Measurements from ENCODE around the gene ELK4.

The ELK4 gene

GRCh38 chr1:205588636-205589035, 43.2 kb downstream of the ELK4 start:
- no peaks in the 10 kb centered on the region for H3K79me2 ChIP-seq (ENCODE audit: control insufficient read depth, insufficient read depth, low read length)

GRCh38 chr1:205587581-205587980, 44.2 kb downstream of the ELK4 start:
- Histone ChIP-seq H3K27me3 (ENCODE audit: insufficient read depth, low read length, poor library complexity) (no peaks in the 10 kb centered on the region), H3K23ac (ENCODE audit: low read length) (no peak overlapping the region), H3K36me3 (ENCODE audit: control insufficient read depth, insufficient read depth, low read length) (no peaks in the 10 kb centered on the region), H2AK5ac (ENCODE audit: low read length) (no peak overlapping the region), H3K4ac (ENCODE audit: low read depth, low read length) (no peak overlapping the region), H4K8ac (ENCODE audit: low read depth, low read length) (no peak overlapping the region), H2BK120ac (ENCODE audit: low read depth, low read length) (no peak overlapping the region), H3K79me2 (ENCODE audit: control insufficient read depth, insufficient read depth, low read length) (no peaks in the 10 kb centered on the region), H2BK15ac (replicated peaks; ENCODE audit: low read depth) (no peak overlapping the region), H3K4me1 (ENCODE audit: control insufficient read depth, low read depth, low read length) (no peaks in the 10 kb centered on the region), H3K4me2 (ENCODE audit: low read length) (no peak overlapping the region), H3K4me3 (ENCODE audit: low read length) (no peak overlapping the region), H3K9ac (ENCODE audit: low read length) (no peak overlapping the region), H2BK5ac (ENCODE audit: low read length) (no peak overlapping the region), H3K18ac (ENCODE audit: low read length) (no peak overlapping the region), H4K5ac (ENCODE audit: low read length) (no peak overlapping the region), H3K27ac (ENCODE audit: low read depth, low read length) (no peak overlapping the region), H3K79me1 (ENCODE audit: low read length) (no peaks in the 10 kb centered on the region), H3K56ac (ENCODE audit: low read length) (peak overlapping the region; percentile 15)
- no peak for DNase-seq
- no CpG with 5 or more reads among the region's 4 CpGs for WGBS (ENCODE audit: extremely low coverage, insufficient coverage, low lambda C conversion rate)

More at GRCh38 chr1:205588636-205589035, 43.2 kb downstream of the ELK4 start:
- Histone ChIP-seq H4K5ac (ENCODE audit: low read length) (no peak overlapping the region), H3K18ac (ENCODE audit: low read length) (no peak overlapping the region), H3K4me1 (ENCODE audit: control insufficient read depth, low read depth, low read length) (no peaks in the 10 kb centered on the region), H3K36me3 (ENCODE audit: control insufficient read depth, insufficient read depth, low read length) (no peaks in the 10 kb centered on the region), H3K4me2 (ENCODE audit: low read length) (no peak overlapping the region), H2BK120ac (ENCODE audit: low read depth, low read length) (no peak overlapping the region), H3K4me3 (ENCODE audit: low read length) (no peak overlapping the region), H2AK5ac (ENCODE audit: low read length) (no peak overlapping the region), H3K56ac (ENCODE audit: low read length) (no peak overlapping the region), H3K9ac (ENCODE audit: low read length) (no peak overlapping the region), H3K23ac (ENCODE audit: low read length) (no peak overlapping the region), H3K27me3 (ENCODE audit: insufficient read depth, low read length, poor library complexity) (no peaks in the 10 kb centered on the region), H2BK15ac (replicated peaks; ENCODE audit: low read depth) (no peak overlapping the region), H4K8ac (ENCODE audit: low read depth, low read length) (no peak overlapping the region), H3K79me1 (ENCODE audit: low read length) (no peaks in the 10 kb centered on the region), H3K27ac (ENCODE audit: low read depth, low read length) (no peak overlapping the region), H3K4ac (ENCODE audit: low read depth, low read length) (no peak overlapping the region), H2BK5ac (ENCODE audit: low read length) (no peak overlapping the region)
- DNase-seq: peak; percentile 72
- no CpG with 5 or more reads among the region's 6 CpGs for WGBS (ENCODE audit: extremely low coverage, insufficient coverage, low lambda C conversion rate)

GRCh38 chr1:205585835-205586785, 45.7 kb downstream of the ELK4 start:
- H4K8ac ChIP-seq (ENCODE audit: low read depth, low read length): no peak overlapping the region
- H3K79me1 ChIP-seq (ENCODE audit: low read length): no peaks in the 10 kb centered on the region
- no peak overlapping the region for H3K56ac ChIP-seq (ENCODE audit: low read length)
- no peaks in the 10 kb centered on the region for H3K27me3 ChIP-seq (ENCODE audit: insufficient read depth, low read length, poor library complexity)
- no peak overlapping the region for H2BK5ac ChIP-seq (ENCODE audit: low read length)
- no peak overlapping the region for H3K4me3 ChIP-seq (ENCODE audit: low read length)
- no peaks in the 10 kb centered on the region for H3K36me3 ChIP-seq (ENCODE audit: control insufficient read depth, insufficient read depth, low read length)
- H2BK120ac ChIP-seq (ENCODE audit: low read depth, low read length): no peak overlapping the region
- DNase-seq: no peak
- no peak overlapping the region for H3K9ac ChIP-seq (ENCODE audit: low read length)
- no peak overlapping the region for H3K18ac ChIP-seq (ENCODE audit: low read length)
- H2AK5ac ChIP-seq (ENCODE audit: low read length): no peak overlapping the region
- H3K4me2 ChIP-seq (ENCODE audit: low read length): no peak overlapping the region
- no peaks in the 10 kb centered on the region for H3K4me1 ChIP-seq (ENCODE audit: control insufficient read depth, low read depth, low read length)
- no peak overlapping the region for H3K4ac ChIP-seq (ENCODE audit: low read depth, low read length)
- H3K27ac ChIP-seq (ENCODE audit: low read depth, low read length): no peak overlapping the region
- no peak overlapping the region for H2BK15ac ChIP-seq (replicated peaks; ENCODE audit: low read depth)
- H3K23ac ChIP-seq (ENCODE audit: low read length): no peak overlapping the region
- WGBS (ENCODE audit: extremely low coverage, insufficient coverage, low lambda C conversion rate): no CpG with 5 or more reads among the region's 13 CpGs
- H4K5ac ChIP-seq (ENCODE audit: low read length): no peak overlapping the region
- no peaks in the 10 kb centered on the region for H3K79me2 ChIP-seq (ENCODE audit: control insufficient read depth, insufficient read depth, low read length)

- H3K9ac ChIP-seq (ENCODE audit: low read length): no peak overlapping the region
- H3K4ac ChIP-seq (ENCODE audit: low read depth, low read length): no peak overlapping the region
- no peak overlapping the region for H2BK120ac ChIP-seq (ENCODE audit: low read depth, low read length)
- no peaks in the 10 kb centered on the region for H3K36me3 ChIP-seq (ENCODE audit: control insufficient read depth, insufficient read depth, low read length)
- no peak overlapping the region for H3K56ac ChIP-seq (ENCODE audit: low read length)
- no peak overlapping the region for H2BK15ac ChIP-seq (replicated peaks; ENCODE audit: low read depth)
- no peak overlapping the region for H3K4me3 ChIP-seq (ENCODE audit: low read length)
- H3K79me1 ChIP-seq (ENCODE audit: low read length): no peaks in the 10 kb centered on the region
- no peak overlapping the region for H4K8ac ChIP-seq (ENCODE audit: low read depth, low read length)
- DNase-seq: no peak
- no peak overlapping the region for H2BK5ac ChIP-seq (ENCODE audit: low read length)
- WGBS (ENCODE audit: extremely low coverage, insufficient coverage, low lambda C conversion rate): no CpG with 5 or more reads among the region's 6 CpGs
- no peaks in the 10 kb centered on the region for H3K4me1 ChIP-seq (ENCODE audit: control insufficient read depth, low read depth, low read length)
- H3K27ac ChIP-seq (ENCODE audit: low read depth, low read length): no peak overlapping the region
- H2AK5ac ChIP-seq (ENCODE audit: low read length): no peak overlapping the region
- H3K79me2 ChIP-seq (ENCODE audit: control insufficient read depth, insufficient read depth, low read length): no peaks in the 10 kb centered on the region
- no peak overlapping the region for H3K23ac ChIP-seq (ENCODE audit: low read length)
- no peaks in the 10 kb centered on the region for H3K27me3 ChIP-seq (ENCODE audit: insufficient read depth, low read length, poor library complexity)
- H3K4me2 ChIP-seq (ENCODE audit: low read length): no peak overlapping the region
- H3K18ac ChIP-seq (ENCODE audit: low read length): no peak overlapping the region
- no peak overlapping the region for H4K5ac ChIP-seq (ENCODE audit: low read length)
Measured at GRCh38 chr1:205585169-205585834, 46.5 kb downstream of the ELK4 start.

- Histone ChIP-seq H2BK15ac (replicated peaks; ENCODE audit: low read depth) (no peak overlapping the region), H3K4ac (ENCODE audit: low read depth, low read length) (no peak overlapping the region), H2BK120ac (ENCODE audit: low read depth, low read length) (no peak overlapping the region), H3K23ac (ENCODE audit: low read length) (no peak overlapping the region), H3K4me1 (ENCODE audit: control insufficient read depth, low read depth, low read length) (no peaks in the 10 kb centered on the region), H3K36me3 (ENCODE audit: control insufficient read depth, insufficient read depth, low read length) (no peaks in the 10 kb centered on the region), H3K4me2 (ENCODE audit: low read length) (no peak overlapping the region), H3K9ac (ENCODE audit: low read length) (no peak overlapping the region), H3K4me3 (ENCODE audit: low read length) (no peak overlapping the region), H2AK5ac (ENCODE audit: low read length) (no peak overlapping the region), H3K56ac (ENCODE audit: low read length) (no peak overlapping the region), H3K27me3 (ENCODE audit: insufficient read depth, low read length, poor library complexity) (no peaks in the 10 kb centered on the region), H3K18ac (ENCODE audit: low read length) (no peak overlapping the region), H3K79me1 (ENCODE audit: low read length) (no peaks in the 10 kb centered on the region), H2BK5ac (ENCODE audit: low read length) (no peak overlapping the region), H4K8ac (ENCODE audit: low read depth, low read length) (no peak overlapping the region), H4K5ac (ENCODE audit: low read length) (no peak overlapping the region), H3K27ac (ENCODE audit: low read depth, low read length) (no peak overlapping the region), H3K79me2 (ENCODE audit: control insufficient read depth, insufficient read depth, low read length) (no peaks in the 10 kb centered on the region)
- no CpG with 5 or more reads among the region's 7 CpGs for WGBS (ENCODE audit: extremely low coverage, insufficient coverage, low lambda C conversion rate)
- DNase-seq: no peak
Measured at GRCh38 chr1:205584732-205585131, 47.1 kb downstream of the ELK4 start.
